Uterus (tissue), 2 donors: ENCODE measurements around the gene HOMER2.

Experiments used
- POLR2A ChIP-seq, 2 donors: fragments of 450-650 bp; IDR thresholded peaks; one replicate each; pipeline ENCODE4 v1.6.1; 2016; ENCODE audit warnings: antibody characterized with exemption in 2 of 2, mild to moderate bottlenecking in 1 of 2, moderate library complexity in 1 of 2
- TF ChIP-seq, protein P1 (sequence below), 4 experiments: fragments of 200-600 bp in 2 of 4; fragments of 450-650 bp in 2 of 4; sonication (generic) in 2 of 4; IDR thresholded peaks; one replicate each; pipeline ENCODE4 v1.5.1; 2016 to 2019; ENCODE audit warnings: antibody characterized with exemption in 4 of 4, mild to moderate bottlenecking in 2 of 4, moderate library complexity in 1 of 4

DNA sequence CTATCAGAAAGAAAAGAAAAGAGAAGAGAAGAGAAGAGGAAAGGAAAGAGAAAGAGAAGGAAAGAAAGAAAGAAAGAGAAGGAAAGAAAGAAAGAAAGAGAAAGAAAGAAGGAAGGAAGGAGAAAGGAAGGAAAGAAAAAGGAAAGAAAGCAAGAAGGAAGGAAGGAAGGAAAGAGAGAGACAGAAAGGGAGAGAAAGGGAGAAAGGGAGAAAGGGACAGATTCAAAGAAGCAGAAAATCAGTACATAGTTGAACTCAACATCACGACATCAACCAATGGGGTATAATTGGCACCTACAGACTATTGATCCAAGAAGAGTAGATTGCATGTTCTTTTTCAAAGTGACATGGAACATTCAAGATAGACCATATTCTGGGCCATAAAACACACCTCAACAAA, 45.2 kb downstream of the HOMER2 start:
- TF ChIP-seq, protein P1, sequence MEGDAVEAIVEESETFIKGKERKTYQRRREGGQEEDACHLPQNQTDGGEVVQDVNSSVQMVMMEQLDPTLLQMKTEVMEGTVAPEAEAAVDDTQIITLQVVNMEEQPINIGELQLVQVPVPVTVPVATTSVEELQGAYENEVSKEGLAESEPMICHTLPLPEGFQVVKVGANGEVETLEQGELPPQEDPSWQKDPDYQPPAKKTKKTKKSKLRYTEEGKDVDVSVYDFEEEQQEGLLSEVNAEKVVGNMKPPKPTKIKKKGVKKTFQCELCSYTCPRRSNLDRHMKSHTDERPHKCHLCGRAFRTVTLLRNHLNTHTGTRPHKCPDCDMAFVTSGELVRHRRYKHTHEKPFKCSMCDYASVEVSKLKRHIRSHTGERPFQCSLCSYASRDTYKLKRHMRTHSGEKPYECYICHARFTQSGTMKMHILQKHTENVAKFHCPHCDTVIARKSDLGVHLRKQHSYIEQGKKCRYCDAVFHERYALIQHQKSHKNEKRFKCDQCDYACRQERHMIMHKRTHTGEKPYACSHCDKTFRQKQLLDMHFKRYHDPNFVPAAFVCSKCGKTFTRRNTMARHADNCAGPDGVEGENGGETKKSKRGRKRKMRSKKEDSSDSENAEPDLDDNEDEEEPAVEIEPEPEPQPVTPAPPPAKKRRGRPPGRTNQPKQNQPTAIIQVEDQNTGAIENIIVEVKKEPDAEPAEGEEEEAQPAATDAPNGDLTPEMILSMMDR (IDR thresholded peaks at IDR 0.05) = no peak
- TF ChIP-seq POLR2A (IDR thresholded peaks at IDR 0.05) = no peak
